NCI-H1930 (cell line): Measurements from ENCODE around the gene FAM13A.

ENCODE experiments used
- DNase-seq, 2 experiments: peaks; one replicate each; lab custom pipeline; 2025; lab: John Stamatoyannopoulos, UW

Gene FAM13A

DNA sequence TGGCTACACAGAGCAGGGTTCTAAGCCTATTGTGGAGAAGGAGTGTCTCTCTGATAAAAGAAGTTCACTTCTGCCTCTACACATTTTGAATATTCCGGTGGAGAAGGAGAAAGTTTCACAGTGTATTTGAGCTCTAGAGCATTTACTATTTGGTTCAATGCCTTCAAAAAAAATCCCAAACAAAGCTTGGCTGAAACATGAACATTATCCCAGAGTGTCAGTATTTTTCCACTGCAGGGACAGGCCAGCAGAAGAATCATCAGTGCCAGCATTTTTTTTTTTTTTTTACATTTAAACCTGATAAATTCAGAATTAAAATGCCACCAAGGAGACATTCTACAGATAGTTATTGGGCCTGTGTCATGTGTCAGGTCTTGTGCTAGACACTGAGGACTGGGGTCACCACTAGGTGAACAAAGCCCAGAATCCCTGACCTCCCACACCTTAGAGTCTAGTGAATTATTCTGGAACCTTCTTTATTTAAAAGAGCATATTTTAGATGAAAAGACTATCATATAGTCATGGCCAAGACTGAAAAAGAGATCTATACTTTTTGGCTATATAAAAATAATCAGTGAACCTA is 311.3 kb downstream of the FAM13A start:
- no peak for DNase-seq

GRCh38 chr4:88745175-88745574 is 311.8 kb downstream of the FAM13A start:
- no peak for DNase-seq

- DNase-seq = no peak
These were observed 312.4 kb downstream of the FAM13A start for GRCh38 chr4:88744609-88745008.

DNA sequence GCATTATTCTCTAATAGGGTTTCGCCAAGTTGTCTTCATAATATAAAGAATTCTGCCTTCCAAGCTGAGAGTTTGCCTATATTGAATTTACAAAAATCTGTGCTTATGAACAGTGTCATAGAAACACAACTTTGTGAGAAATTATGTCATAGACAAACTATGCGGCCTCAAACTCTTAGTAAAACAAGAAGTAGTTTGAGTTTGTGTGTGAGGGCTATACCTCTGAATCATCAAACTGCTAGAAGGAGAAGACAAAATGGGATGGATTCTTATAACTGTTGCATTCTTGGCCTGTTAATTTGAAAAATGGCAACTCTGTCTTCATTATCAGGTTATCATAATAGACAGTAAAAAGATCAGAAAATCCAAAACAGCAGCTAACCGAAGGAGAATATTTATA is 313.3 kb downstream of the FAM13A start:
- DNase-seq = no peak

DNA sequence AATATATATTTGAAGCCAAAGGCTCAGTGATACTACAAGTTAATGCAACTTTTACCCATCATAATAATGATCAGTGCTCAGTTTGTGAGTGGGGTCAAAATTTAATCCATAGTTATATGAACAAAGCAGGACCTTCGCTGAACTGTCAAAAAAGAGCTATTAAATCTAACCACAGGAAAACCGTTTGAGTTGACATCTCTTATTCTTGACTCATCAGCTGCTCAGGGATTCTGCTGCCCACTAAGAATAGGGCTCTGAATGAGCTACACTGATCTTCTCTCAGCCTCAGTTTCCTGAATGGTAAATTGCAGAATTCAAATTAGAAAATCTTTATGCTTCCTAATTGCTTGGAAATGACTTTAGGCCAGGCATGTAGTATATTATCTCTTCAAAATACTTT is 314.4 kb downstream of the FAM13A start:
- DNase-seq = no peak

DNA sequence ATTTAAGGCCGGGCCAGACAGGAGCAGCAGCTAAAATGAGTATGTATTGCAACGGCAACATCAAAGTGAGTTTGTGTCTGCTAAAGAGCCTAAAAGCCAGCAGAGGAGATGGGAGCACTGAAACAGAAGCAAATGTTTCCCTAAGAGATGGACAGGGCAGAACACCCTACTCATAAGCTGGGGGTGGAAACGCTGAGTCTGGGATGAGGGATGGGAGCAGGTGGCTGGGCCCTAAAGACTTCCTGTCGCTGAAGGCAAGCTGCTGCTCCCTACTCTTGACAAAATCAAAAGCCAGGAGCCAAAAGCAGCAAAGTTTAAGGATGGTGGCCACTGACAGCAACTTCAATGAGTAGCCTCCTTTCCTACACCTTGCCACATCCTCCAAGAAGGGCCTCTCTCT is 318.8 kb downstream of the FAM13A start:
- DNase-seq = no peak

DNA sequence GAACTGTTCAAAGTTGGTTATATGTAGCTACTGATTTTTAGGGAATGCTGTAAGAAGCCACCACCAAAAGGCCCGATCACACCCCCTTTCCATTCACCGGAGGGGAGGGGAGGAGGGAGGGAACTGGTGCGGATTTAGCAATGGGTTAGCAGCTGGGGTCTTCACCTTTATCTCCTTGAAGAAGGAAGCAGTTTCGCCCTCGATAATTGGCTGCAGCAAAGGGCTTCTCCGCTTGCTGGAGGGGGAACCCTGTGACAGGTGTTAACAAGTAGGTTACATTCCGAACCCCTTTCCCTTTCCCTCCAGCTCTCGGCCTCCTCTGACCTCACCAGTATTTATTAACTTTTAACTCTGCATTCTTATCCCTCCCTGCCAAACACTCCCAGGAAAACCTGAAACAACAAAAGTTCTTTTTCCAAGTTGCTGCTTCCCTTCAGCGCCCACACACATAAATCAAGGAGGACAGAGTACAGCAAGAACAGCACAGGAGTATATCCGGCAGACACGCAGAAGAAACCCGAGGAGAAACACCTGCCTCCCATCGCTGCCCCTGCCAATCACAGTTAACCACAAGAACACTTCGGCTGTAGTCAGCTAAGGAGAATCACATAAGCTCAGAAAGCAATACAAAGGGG is 319.6 kb downstream of the FAM13A start:
- no peak for DNase-seq

DNA sequence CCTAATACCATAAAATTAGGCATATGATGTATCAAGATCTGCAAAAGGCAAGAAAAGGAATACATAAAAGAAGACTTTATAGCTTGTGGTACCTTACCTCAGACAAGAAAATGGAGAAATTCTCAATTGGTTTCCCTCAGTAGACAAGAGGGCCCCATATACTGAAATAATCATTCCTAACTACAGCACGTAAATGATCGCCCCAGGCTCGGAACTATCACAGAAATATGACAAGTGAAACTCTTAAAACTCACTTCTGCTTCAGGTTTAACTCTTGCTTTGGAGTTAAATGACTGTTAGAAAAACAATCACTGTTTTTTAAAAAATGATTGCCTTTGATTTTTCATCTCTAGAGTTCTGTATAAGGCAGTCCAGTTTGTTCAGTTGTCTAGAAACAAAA is 320.7 kb downstream of the FAM13A start:
- DNase-seq = no peak

- no peak for DNase-seq
These were observed 321.4 kb downstream of the FAM13A start for GRCh38 chr4:88735564-88735963.

DNA sequence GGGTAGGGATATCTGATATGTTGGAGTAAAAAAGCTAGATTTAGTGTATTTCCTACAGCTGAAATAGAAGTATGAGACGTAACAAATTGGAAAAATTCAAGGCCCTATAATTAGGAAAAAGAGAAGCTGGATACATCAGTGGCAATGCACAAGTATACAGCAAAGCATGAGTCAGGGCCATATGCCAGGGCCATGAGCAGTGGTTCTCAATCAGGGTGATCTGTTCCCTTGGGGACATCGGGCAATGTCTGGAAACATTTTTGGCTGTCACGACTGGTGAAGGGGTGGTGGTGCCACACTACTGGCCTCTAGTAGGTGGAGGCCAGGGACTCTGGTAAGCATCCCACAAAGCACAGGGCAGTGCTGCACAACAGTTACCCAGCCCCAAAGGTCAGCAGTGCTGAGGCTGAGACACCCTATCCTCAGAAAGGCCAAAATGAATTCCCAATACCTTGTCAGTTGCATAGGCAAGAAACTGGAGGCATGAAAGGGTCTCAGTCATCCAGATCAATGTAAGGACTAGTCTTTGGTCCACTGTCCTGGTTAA is 322.5 kb downstream of the FAM13A start:
- DNase-seq = no peak

- no peak for DNase-seq
These were observed 324.1 kb downstream of the FAM13A start for GRCh38 chr4:88732714-88733368.

DNA sequence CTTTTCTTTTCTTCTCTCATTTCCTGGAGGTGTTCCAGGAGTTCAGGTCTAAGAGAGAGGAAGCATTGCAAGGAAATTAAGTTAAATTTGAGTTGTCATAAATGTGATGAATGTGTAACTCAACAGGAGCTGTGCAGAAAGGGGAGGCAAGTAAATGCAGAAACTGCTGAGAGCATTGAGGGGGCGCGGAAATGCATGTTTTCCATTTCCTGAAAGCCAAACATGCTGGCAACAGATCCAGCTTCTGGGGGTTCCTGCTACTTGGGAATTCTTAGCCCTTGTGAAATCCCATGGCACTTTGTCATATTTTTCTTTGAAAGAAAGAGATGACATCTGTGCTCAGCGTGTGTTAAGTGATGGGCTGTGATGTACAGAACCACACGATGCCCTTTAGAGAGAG is 325.6 kb downstream of the FAM13A start:
- no peak for DNase-seq

DNA sequence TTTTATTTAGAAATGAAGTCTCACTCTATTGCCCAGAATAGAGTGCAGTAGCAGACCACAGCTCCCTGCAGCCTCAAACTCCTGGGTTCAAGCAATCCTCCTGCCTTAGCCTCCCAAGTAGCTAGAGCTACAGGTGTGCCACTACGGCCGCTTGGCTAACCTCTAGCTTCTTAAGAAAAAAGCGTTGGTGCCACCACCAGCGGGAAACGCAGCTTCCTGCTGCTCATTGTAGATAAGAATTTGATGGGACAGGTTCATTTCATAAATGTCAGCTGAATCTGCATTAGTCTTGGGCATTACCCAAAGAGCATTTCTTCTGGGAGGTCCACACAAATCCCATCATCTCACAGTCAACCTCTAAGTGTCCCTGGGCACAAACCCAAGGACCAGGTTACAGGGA is 326.2 kb downstream of the FAM13A start:
- no peak for DNase-seq

GRCh38 chr4:88729146-88729760 is 327.7 kb downstream of the FAM13A start:
- no peak for DNase-seq

DNA sequence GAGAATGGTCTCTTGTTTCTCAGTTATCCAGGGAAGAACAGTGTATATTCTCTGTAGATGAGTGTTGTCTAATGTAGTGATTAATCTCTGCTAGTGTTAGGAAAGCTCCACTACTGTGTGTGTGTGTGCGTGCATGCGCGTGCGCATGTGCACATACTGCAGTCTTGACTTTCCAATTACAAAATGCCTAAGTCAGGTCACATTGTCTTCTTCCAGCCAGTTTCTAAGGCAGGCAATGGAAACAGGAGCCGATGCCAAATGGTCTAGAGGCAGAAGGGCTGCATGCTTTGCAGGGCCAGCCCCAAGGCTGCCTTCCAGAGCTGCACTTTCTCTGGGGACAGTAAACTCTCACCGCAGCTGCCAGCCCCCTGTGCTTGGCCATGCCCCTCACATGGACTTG is 328.8 kb downstream of the FAM13A start:
- DNase-seq = no peak

GRCh38 chr4:88725986-88726385 is 331.0 kb downstream of the FAM13A start:
- no peak for DNase-seq

GRCh38 chr4:88725143-88725542 is 331.8 kb downstream of the FAM13A start:
- no peak for DNase-seq

- DNase-seq = no peak
These were observed 332.6 kb downstream of the FAM13A start for GRCh38 chr4:88724406-88724805.

GRCh38 chr4:88722828-88723227 is 334.2 kb downstream of the FAM13A start:
- DNase-seq = no peak

DNA sequence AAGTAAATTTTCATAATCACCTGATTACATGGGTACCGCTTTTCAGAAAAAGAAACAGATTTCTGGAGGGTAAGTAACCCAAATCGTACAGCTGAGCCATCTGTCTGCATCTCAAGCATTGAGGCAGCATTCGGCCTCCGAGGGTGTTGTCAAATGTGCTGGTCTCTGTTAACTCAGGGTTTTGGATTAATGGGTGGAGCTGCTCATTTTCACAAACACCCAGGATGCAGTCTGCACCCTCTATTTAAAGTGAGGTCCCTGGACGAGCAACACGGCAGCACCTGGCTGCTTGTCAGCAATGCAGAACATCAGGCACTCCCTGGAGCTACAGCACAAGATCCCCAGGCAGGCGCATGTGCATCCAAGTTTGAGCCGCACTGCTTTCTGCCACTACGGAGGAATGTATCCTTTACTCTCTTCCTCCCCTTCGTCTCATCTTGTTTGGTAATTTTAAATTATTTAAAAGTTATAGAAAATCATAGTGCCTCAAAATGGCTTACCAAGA is 334.7 kb downstream of the FAM13A start:
- DNase-seq = no peak

DNA sequence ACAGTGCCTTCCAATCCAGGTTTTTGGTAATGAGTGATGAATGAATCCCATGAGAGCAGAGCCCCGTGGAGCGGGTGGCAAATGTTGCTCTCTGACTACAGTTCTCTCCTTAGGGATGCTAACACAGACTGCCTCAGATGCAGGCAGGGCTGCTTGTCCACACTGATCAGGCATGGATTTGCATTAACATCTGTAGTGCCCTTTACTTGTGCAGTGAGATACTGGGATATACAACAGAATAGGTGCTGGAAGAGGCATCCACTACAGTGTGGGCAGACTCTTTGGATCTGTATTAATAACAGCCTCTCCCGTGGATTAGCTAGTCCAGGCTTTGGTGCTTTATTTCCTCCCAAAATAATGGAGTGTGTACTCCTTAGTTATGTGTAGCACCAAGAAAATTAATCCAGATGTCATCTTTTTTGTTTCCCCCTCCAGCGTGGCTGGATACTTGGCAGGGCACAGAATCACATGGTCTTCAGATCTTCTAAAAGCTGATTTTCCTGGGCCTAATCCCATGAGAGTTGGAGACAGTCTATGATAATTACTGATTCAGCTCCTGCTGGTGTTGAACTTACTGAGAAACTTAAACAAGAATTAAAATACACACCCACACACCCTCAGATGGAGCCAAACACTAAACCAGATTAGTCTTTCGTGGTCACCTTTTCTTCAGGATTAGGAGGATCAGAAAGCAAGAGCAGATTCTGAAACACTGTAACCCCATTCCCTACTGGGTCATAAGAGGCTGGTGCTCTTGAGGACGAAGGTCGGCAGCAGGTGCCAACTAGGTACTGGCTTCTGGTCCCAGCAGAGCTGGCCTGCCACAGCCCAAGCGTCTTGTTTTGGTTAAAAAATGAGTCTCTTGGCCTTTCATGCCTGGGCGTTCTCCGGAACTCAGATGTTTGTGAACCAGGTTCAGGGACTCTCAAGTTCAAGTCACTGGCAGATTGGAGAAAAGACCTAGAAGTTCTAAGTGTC is 336.2 kb downstream of the FAM13A start:
- DNase-seq = no peak

DNA sequence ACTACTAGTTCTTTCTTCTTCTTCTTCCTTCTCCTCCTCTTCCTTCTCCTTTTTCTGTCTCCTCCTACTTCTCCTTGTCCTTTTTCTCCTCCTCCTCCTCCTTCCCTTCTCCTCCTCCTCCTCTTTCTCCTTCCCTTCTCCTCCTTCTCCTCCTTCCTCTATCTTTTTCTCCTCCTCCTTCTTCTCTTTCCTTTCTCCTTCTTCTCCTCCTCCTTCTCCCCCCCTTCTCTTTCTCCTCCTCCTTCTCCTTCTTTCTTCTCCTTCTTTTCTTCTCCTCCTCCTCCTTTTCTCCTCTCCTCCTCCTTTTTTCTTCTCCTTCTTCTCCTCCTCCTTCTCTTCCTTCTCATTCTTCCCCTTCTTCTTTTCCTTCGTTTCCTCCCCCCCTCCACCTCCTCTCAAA is 337.6 kb downstream of the FAM13A start:
- DNase-seq = no peak
